ENCODE data around the gene RHBDD2.
"Not testable (repeated sequence)": the region's sequence is repeated elsewhere in the genome, so short reads cannot be mapped to it uniquely, and the experiment has no call there.

RHBDD2 gene

DNA sequence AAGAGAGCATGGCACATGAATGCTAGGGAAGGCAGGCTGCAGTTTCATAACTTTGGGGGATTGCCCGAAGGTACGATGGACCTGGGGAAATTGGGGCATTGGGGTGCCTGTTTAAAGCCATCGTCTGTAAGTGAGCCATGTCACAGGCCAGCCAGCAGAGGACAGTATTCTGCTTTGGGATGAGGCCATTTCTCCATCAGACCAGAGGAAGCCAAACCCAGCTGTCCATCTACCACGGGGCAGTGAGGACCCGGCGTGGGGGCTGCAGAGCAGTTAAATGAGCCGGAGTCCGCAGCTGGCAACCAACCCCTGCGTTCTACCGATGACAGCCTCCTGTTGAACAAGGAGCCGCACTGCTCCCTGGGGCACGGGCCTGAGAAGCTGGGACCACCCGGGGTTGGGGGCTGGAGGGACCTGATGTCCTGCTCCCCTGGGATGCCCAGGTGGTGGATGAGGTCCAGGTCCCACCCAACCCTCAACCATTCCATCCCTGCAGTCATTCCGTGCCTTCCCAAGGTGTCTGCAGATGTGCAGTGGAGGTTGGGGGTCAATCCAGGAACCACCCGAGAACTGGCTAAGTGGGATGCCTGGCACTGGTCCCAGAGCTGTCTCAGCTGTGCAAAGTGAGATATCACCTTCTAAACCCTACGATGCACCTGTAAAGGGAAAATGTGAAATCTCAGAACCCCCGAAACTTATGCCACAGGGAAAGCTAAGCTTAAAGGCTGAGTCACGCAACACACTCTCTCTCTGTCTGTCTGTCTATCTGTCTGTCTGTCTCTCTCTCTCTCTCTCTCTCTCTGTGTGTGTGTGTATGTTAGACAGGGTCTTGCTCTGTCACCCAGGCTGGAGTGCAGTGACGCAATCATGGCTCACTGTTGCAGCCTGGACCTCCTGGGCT, 12.1 kb upstream of the RHBDD2 start:
- DNase-seq (ENCODE audit: low read depth) = peak; percentile 12

- no peak for DNase-seq (ENCODE audit: low read depth)
These were observed 11.5 kb upstream of the RHBDD2 start for GRCh38 chr7:75867390-75867717.

GRCh38 chr7:75868153-75868552, 10.7 kb upstream of the RHBDD2 start:
- no peak for DNase-seq (ENCODE audit: low read depth)

GRCh38 chr7:75869776-75870379, 9.0 kb upstream of the RHBDD2 start:
- no peak for DNase-seq (ENCODE audit: low read depth)

DNA sequence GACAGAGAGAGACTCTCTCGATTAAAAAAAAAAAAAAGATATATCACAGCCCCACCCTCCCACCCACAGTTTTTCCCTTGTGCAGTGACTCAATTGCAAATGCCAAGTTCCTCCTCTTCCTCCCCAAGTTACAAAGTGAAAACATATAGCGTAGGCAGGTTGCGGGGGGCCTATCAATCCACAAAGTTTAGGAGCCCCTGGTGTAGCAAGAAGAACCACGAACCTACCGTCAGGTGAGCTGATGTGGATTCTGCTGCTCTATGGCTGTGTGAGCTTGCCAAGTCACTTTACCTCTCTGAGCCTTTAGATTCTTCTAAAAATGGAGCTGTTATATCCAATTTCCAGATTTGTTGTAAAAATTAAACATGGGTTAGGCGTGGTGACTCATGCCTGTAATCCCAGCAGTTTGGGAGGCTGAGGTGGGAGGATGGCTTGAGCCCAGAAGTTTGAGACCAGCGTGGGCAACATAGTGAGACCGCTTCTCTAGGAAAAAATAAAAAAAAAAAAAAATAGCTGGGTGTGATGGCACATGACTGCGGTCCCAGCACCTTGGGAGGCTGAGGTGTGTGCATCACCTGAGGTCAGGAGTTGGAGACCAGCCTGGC, 8.2 kb upstream of the RHBDD2 start:
- DNase-seq (ENCODE audit: low read depth) = no peak

GRCh38 chr7:75872073-75872782, 6.6 kb upstream of the RHBDD2 start:
- DNase-seq (ENCODE audit: low read depth) = no peak

- not testable (repeated sequence) for DNase-seq (ENCODE audit: low read depth)
These were observed 4.7 kb upstream of the RHBDD2 start for GRCh38 chr7:75874180-75874579.

GRCh38 chr7:75875113-75876080, 3.4 kb upstream of the RHBDD2 start:
- no peak for DNase-seq (ENCODE audit: low read depth)

GRCh38 chr7:75876126-75876881, 2.5 kb upstream of the RHBDD2 start:
- no peak for DNase-seq (ENCODE audit: low read depth)

DNA sequence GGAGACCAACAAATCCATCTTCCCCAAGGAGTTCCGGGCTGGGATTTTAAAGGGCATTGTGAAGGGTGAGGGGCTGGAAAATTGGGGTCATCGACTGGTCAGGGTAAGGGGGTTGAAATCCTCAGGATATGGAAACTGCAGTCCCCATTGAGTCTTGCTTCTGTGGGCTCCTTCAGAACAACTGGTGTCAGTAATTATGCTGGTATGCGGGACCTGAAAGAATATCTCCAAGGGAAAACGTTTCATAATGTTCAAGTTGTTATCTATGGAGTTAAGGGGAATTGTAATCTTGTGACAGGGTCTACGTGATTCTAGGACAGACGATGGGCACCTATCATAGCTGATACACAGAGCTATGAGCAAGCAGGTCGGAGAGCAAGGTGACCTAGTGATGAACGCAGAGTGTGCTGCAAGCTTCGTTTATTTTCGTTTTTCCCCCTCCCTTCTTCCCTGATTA, 494 bp upstream of the RHBDD2 start:
- DNase-seq (ENCODE audit: low read depth) = no peak

DNA sequence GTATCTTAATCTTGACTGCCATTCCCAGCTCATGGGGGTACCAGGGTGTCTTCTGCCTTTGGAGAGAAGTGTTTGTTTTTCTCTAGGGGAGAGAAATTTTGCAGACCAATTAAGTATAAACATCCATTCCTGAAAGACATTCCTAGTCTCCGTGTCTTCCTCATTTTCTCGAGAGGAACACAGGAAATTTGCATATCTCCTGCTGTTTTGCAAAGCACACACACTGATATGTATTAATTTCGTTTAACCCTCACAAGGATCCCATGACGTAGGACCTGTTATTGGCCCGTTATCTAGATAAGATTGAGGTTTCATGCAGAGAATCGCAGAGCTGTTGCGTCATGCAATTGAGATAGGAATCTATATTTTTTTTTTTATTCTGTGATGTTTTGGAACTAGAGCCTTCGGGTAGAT, 944 bp downstream of the RHBDD2 start:
- no peak for DNase-seq (ENCODE audit: low read depth)

DNA sequence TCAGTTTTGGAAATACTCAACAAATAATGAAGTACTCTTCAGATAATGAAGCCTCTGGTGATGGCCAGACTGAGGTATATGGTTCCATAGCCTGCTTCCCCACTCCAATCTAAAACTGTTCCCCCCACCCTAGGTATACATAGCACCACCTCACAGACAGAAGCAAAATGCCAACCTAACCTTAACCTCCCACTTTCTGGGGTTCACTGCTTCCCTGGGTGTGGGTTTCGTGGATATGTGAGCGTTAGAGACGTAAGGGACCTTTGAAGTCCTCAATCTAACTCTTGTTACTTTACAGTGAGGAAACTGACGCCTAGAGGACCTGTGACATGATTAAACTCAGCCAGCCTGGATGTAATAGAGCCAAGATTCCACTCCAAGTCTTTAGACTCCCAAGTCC, 1.4 kb downstream of the RHBDD2 start:
- DNase-seq (ENCODE audit: low read depth) = no peak

DNA sequence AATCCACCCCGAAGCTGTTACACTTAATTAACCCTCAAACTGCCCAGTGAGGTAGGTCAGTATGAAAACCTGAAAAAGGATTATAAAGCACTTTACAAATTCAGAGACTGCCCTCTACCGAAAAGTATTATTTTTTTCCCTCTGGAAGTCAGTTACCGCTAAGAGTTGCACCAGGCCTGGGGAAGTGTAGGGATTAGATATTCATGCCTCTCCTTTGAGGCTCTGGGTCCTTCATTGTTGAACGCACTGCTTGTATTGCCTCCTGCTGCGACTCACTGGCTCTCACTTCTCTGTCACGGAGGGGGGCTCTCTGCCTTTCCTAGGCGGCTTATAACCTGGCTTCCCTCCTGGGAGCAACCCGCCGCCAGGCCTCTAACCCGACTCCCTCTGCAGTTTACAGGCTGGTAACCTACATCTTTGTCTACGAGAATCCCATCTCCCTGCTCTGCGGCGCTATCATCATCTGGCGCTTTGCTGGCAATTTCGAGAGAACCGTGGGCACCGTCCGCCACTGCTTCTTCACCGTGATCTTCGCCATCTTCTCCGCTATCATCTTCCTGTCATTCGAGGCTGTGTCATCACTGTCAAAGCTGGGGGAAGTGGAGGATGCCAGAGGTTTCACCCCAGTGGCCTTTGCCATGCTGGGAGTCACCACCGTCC, 2.7 kb downstream of the RHBDD2 start:
- no peak for DNase-seq (ENCODE audit: low read depth)

GRCh38 chr7:75883265-75883824, 4.5 kb downstream of the RHBDD2 start:
- not testable (repeated sequence) for DNase-seq (ENCODE audit: low read depth)

DNA sequence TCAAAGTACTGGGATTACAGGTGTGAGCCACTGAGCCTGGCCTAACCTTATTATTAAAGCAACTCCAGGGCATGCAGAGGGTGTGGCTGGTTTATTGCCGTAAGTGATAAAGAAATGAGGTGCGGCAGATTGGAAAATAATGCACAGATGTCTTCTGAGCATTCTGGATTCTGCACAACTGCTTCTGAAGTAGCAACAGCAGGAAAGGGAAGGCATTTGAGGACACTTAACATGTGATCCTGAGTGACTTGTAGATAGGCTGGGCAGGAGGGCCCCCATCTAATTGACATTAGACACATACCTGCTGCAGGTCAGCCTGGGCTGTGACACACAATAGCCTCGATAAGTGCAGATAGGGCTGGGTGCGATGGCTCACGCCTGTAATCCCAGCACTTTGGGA, 5.6 kb downstream of the RHBDD2 start:
- no peak for DNase-seq (ENCODE audit: low read depth)

GRCh38 chr7:75885036-75885435, 6.2 kb downstream of the RHBDD2 start:
- DNase-seq (ENCODE audit: low read depth) = no peak

GRCh38 chr7:75887669-75888369, 9.0 kb downstream of the RHBDD2 start:
- no peak for DNase-seq (ENCODE audit: low read depth)

DNA sequence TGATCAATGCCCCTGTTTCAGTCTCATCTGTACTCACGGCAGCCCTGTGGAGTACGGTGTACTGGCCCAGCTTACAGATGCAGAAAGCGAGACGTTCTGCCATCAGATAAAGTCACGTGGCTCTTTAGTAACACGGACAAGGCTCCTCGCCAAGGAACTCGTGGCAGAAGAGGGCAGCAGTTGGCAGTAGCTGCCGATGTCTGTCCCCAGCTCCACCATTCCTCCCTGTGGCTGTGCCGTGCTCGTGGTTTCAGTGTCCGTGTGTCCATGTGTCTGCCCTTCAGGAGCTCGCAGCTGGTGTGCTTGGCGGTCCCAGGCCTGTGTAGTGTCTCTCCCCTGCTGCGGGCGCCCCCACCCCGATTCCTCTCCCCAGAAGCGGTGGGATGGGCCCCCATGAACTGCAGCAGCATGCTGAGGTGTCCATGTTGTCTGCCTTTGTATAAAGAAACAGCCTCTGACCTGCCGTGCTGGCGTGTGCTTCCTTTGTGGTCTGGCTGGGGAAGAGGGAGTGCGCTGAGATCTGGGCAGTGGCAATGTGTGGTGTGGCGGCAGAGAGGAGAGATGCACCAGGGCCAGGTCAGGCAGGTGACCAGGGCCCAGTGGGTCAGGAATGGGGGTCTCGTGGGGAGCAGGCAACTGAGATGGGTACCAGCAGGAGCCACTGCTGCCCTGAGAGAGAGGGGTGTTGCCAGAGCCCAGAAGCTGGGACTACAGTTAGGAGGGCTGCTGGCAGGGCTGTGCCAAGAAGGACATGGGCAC, 9.8 kb downstream of the RHBDD2 start:
- no peak for DNase-seq (ENCODE audit: low read depth)
